ENCODE measurements around the gene KRT79. TPM values are rescaled to one million over a fixed set of nuclear protein-coding genes. Genes with fewer than 3 reads are reported as not detected.

The KRT79 gene
- total and polyA plus RNA-seq, 4 donors: 0.02 to 1.5 (median 0.12) TPM; not detected in 1

DNA sequence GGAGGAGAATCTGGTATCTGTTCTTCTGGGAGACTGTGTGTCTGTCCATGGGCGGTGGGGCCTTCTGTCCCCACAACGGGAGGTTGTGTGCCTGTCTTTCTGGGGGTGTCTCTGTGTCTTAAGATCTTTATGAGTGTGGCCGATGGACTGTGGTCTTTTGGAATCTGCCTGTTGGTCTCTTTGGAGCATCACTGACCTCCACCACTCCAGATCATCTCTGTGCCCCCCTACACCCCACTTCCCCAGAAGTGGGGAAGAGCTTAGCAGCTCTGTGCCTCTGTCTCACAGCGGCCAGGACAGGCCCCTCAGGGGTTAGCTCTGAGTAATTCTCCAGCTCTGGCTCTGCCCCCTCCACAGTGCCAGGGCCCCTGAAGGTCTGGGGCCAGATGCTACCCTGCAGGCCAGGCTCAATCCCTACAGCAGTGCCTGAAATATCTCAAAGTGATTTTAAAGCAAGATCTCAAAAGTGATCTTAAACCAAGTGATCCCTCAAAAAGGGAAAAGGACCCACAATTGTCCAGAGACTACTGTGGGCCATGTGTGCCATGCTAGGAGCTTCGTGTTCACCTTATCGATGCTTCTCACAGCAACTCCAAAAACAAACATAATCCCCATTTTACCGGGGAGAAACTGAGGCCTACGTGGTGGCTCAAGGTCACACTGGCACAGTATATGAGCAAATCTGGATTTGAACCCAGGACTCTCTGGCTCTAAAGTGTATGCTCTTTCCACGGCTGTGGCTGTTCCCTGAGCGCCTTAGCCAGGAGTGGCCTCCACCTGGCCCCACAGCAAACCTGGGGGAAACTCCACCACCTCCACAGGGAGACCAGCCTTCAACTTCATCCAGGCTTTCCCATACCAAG is 40.7 kb upstream of the KRT79 start:
- DNase-seq (no peak), ATAC-seq (ENCODE audit: insufficient read depth, low FRiP score) (no peak)
- Histone ChIP-seq H3K4me1 (ENCODE audit: control insufficient read depth in 5 of 5, insufficient read depth in 5 of 5, low read length in 5 of 5) (peaks cover 0 to 12% (median 8%) of the 10 kb centered on the region in 5 donors), H3K27ac (ENCODE audit: low read depth in 1 of 2, low read length in 1 of 2) (peak overlapping the region; percentile 38 to 41), H3K9ac (ENCODE audit: insufficient read depth in 1 of 2, low read length in 2 of 2) (no peak overlapping the region), H3K36me3 (ENCODE audit: control insufficient read depth in 4 of 4, insufficient read depth in 4 of 4, low read length in 4 of 4) (no peaks in the 10 kb centered on the region), H3K27me3 (ENCODE audit: control insufficient read depth in 3 of 3, insufficient read depth in 3 of 3, low read length in 2 of 3) (no peaks in the 10 kb centered on the region), H3K9me3 (ENCODE audit: control insufficient read depth in 4 of 4, insufficient read depth in 3 of 4, low read length in 3 of 4) (no peaks in the 10 kb centered on the region), H3K4me3 (no peak overlapping the region)
- 67 to 74% methylated on average over 10 of the region's 10 CpGs for WGBS, 2 donors
- TF ChIP-seq, protein P1, sequence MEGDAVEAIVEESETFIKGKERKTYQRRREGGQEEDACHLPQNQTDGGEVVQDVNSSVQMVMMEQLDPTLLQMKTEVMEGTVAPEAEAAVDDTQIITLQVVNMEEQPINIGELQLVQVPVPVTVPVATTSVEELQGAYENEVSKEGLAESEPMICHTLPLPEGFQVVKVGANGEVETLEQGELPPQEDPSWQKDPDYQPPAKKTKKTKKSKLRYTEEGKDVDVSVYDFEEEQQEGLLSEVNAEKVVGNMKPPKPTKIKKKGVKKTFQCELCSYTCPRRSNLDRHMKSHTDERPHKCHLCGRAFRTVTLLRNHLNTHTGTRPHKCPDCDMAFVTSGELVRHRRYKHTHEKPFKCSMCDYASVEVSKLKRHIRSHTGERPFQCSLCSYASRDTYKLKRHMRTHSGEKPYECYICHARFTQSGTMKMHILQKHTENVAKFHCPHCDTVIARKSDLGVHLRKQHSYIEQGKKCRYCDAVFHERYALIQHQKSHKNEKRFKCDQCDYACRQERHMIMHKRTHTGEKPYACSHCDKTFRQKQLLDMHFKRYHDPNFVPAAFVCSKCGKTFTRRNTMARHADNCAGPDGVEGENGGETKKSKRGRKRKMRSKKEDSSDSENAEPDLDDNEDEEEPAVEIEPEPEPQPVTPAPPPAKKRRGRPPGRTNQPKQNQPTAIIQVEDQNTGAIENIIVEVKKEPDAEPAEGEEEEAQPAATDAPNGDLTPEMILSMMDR (IDR thresholded peaks at IDR 0.05; ENCODE audit: control extremely low read depth, extremely low read depth): no peak

GRCh38 chr12:52873832-52874572 is 39.9 kb upstream of the KRT79 start:
- WGBS, 2 donors: 1% methylated on average over 41 to 55 of the region's 55 CpGs
- Histone ChIP-seq H3K9ac (ENCODE audit: insufficient read depth in 1 of 2, low read length in 2 of 2) (peak overlapping the region in 1 of 2 donors; percentile 5), H3K27ac (ENCODE audit: low read depth in 1 of 2, low read length in 1 of 2) (peak overlapping the region; percentile 71), H3K9me3 (ENCODE audit: control insufficient read depth in 4 of 4, insufficient read depth in 3 of 4, low read length in 3 of 4) (no peaks in the 10 kb centered on the region), H3K36me3 (ENCODE audit: control insufficient read depth in 4 of 4, insufficient read depth in 4 of 4, low read length in 4 of 4) (no peaks in the 10 kb centered on the region), H3K27me3 (ENCODE audit: control insufficient read depth in 3 of 3, insufficient read depth in 3 of 3, low read length in 2 of 3) (no peaks in the 10 kb centered on the region), H3K4me3 (no peak overlapping the region), H3K4me1 (ENCODE audit: control insufficient read depth in 5 of 5, insufficient read depth in 5 of 5, low read length in 5 of 5) (peaks cover 0 to 12% (median 4%) of the 10 kb centered on the region in 5 donors)
- TF ChIP-seq, protein P1 (IDR thresholded peaks at IDR 0.05; ENCODE audit: control extremely low read depth, extremely low read depth): no peak
- ATAC-seq (ENCODE audit: insufficient read depth, low FRiP score) (peak; percentile 68), DNase-seq (peak; percentile 76 to 83 (median 79))

GRCh38 chr12:52873513-52873831 is 39.4 kb upstream of the KRT79 start:
- no peaks in the 10 kb centered on the region for H3K36me3 ChIP-seq (ENCODE audit: control insufficient read depth in 4 of 4, insufficient read depth in 4 of 4, low read length in 4 of 4)
- TF ChIP-seq, protein P1 (IDR thresholded peaks at IDR 0.05; ENCODE audit: control extremely low read depth, extremely low read depth): no peak
- no peak overlapping the region for H3K9ac ChIP-seq (ENCODE audit: insufficient read depth in 1 of 2, low read length in 2 of 2)
- WGBS, 2 donors: 60 to 64% methylated on average over 4 of the region's 4 CpGs
- DNase-seq: no peak
- H3K4me1 ChIP-seq (ENCODE audit: control insufficient read depth in 5 of 5, insufficient read depth in 5 of 5, low read length in 5 of 5): peaks cover 0 to 12% (median 4%) of the 10 kb centered on the region in 5 donors
- no peak for ATAC-seq (ENCODE audit: insufficient read depth, low FRiP score)
- no peaks in the 10 kb centered on the region for H3K27me3 ChIP-seq (ENCODE audit: control insufficient read depth in 3 of 3, insufficient read depth in 3 of 3, low read length in 2 of 3)
- no peaks in the 10 kb centered on the region for H3K9me3 ChIP-seq (ENCODE audit: control insufficient read depth in 4 of 4, insufficient read depth in 3 of 4, low read length in 3 of 4)
- no peak overlapping the region for H3K4me3 ChIP-seq
- peak overlapping the region in 1 of 2 donors; percentile 71 for H3K27ac ChIP-seq (ENCODE audit: low read depth in 1 of 2, low read length in 1 of 2)

All from lung (tissue), 12 donors.